Stimulated activated CD4-positive, alpha-beta T cell treated with anti-CD3 and anti-CD28 coated beads, Interleukin-1b, Interleukin-23, amount 100 ng/mL, for 1 hour (primary cell): ENCODE data around the gene GDF7.

Source experiments
- DNase-seq, 2 donors: peaks; one replicate each; pipeline ENCODE4 v3.0.0-alpha.2; 2020; ENCODE audit warnings: low read depth in 2 of 2

The GDF7 gene

GRCh38 chr2:20629181-20629580 is 37.8 kb upstream of the GDF7 start:
- DNase-seq = no peak

DNA sequence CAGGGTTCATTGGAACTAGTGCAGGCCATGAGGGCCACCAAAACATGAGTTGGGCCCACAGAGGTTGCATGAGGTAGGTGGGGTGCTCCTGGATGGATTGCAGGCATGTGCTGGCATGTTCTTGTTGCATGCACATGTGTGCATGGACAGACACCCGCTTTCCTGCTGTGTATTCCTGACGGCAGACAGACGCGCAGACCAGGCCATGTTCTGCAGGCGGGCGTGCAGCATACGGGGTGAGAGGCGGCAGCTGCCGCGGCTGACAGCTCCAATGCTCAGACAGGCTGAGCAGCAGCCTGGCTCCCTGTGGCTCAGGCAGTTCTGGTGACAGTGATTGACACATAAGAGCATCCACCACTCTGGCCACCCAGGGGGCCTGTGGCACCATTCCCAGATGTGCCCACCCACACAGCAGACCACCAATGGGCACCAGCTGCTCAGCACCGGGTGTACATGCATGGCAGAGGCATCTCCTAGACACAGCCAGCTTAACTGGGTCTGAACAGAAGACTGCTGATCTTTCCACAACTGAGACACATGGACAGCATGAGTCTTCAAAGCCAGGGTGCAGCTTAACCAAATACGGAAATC is 37.3 kb upstream of the GDF7 start:
- DNase-seq = no peak

GRCh38 chr2:20630967-20631366 is 36.0 kb upstream of the GDF7 start:
- DNase-seq = no peak

- DNase-seq = no peak
These were observed 35.2 kb upstream of the GDF7 start for GRCh38 chr2:20631617-20632307.

- no peak for DNase-seq
These were observed 34.4 kb upstream of the GDF7 start for GRCh38 chr2:20632446-20632990.

DNA sequence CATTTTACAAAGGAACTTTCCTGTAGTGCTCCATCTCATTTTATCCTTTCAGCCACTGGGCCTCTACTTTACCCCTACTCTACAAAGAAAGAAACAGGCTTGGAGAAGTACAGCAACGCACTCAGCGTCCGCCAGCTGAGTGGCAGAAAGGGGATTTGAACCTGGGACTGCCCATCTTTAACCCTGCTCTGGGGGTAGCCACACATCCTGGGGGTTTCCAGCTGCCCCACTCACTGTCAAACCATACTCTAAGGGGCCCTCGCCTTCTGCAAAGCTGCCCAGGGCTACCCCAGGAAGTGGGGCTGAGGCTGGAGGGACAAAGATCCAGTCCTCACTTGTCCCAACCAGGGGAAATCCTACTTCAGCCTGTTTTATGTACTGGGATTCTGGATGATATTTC is 33.9 kb upstream of the GDF7 start:
- no peak for DNase-seq

- DNase-seq = no peak
These were observed 33.0 kb upstream of the GDF7 start for GRCh38 chr2:20633794-20634506.

GRCh38 chr2:20634507-20635112 is 32.3 kb upstream of the GDF7 start:
- no peak for DNase-seq

DNA sequence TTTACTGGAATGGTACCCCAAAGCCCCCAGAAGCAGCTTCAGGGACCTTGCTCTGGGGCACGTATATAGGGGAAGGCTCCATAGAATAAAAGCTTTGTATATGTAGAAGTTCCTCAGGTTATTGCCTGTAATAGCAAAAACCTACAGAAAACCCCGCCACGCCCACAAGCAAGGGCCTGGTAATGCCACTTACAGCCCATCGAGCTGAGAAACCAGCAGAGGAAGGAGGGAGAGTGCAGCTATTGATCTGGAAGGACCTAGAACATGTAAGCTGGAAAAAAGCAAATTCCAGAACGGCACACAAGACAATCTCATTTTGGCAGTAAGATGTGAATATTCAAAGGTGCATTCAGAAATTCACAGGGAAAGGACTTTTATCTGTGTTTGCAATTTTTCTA is 31.8 kb upstream of the GDF7 start:
- DNase-seq = no peak

- no peak for DNase-seq
These were observed 31.0 kb upstream of the GDF7 start for GRCh38 chr2:20635675-20636584.

DNA sequence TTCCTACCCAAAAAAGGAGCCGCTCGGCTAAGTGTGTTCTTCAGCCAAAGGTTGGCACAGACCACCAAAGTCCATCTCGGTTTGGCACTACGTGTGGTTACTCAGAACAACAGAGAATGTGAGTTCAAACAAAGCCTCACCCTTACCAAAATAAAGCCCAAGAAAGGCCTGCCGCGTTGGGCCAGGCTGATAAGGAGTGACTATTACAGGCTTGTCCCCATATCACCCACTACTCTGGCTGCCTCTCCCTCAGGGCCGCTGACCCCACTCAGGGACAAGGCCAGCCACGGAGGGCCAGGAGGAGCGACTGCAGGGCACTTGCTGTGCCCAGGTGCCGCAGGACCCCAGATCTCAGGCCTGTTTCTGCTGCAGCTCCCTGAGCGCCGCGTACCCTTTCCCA is 29.8 kb upstream of the GDF7 start:
- DNase-seq = no peak

GRCh38 chr2:20638014-20638413 is 28.9 kb upstream of the GDF7 start:
- DNase-seq = no peak

GRCh38 chr2:20638646-20639430 is 28.1 kb upstream of the GDF7 start:
- no peak for DNase-seq

DNA sequence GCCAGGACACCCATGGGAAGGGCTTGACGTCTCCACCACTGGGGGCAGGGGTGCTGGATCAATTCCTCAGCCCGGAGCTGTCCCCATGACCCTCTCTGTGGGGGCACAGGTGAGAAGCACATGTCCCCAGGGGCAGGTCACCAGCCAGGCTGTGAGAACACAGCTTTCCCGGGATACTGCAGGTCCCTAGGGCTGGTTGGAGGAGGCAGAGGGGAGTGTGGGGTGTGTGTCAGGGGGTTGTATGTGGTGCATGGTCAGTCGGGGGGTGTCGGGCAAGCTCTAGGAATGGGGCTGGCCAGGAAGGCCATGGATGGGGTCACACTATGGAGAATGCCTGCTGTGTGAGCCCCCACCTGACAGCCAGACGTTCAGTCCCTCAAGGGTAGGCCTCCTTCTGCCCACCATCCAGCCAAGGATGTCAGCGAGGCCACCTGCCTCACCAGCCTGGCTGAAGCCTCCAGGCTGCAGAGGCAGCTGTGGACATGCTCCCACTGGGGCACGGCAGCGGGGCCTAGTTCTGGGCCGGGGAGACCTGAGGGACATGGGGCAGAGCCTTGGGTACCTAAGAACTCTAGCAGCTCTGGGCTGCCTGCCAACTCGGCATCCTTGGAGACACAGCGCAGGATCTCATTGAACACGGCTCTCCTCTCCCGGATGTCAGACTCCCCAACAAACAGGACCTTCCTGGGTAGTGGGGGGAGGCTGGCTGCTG is 26.4 kb upstream of the GDF7 start:
- DNase-seq = no peak

GRCh38 chr2:20641123-20641985 is 25.6 kb upstream of the GDF7 start:
- no peak for DNase-seq

- DNase-seq = peak; percentile 36 to 64
These were observed 24.6 kb upstream of the GDF7 start for GRCh38 chr2:20642055-20642971.

GRCh38 chr2:20643060-20643459 is 23.9 kb upstream of the GDF7 start:
- DNase-seq = no peak

GRCh38 chr2:20643826-20644225 is 23.1 kb upstream of the GDF7 start:
- no peak for DNase-seq
